Activated gamma-delta T cell treated with Interleukin-2 at 50 U/mL for 16 hours (primary cell): ENCODE results near the gene TFG.
"Not testable (repeated sequence)": the region's sequence is repeated elsewhere in the genome, so short reads cannot be mapped to it uniquely, and the experiment has no call there.

Experiments
- DNase-seq: peaks from one replicate; pipeline ENCODE4 v3.0.0-alpha.2; 2020

Gene TFG

DNA sequence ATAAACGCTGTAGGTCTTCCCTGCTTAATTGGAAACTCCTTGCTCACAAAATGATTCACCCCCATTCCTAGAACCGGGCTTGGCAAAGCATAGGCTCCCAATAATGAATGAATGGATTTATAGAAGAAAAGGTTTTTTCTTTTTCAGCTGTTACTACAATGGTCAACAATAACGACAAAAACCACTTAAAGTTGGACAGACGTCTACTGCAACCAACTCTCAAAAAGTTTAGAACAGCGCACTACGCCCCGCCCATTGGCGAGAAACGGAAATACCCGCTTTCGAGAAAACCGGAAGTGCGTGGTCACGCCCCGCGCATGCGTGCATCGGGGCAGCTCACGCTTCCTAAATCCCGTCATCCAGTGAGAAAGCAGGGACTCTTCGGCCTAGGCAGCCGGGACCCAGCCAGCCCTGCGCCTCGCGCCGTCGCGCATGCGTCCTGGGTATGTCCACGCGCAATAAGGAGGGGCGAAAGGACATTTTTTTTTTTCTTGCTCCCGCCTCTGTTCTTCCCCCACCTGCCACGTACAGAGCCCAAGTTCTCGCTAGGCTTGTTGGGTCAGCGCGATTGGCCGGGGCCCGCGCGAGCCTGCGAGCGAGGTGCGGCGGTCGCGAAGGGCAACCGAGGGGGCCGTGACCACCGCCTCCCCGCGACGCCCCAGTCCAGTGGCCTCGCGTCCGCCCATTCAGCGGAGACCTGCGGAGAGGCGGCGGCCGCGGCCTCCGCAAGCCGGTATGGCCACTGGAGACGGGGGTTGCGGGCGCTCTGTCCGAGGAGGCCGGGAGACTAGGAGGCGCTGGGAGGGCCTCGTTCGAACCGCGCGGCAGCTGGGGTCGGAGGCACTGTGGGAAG is at the start of gene TFG:
Gene TFG (plus strand): TSS at position 506 of the 853 bp plus-strand sequence. CDS start 4,192 bp downstream, outside the sequence.
- peak; percentile 95 for DNase-seq

- not testable (repeated sequence) for DNase-seq
These were observed 48.0 kb upstream of the TFG start for GRCh38 chr3:100661294-100661693.

GRCh38 chr3:100662113-100662823 is 47.0 kb upstream of the TFG start:
- no peak for DNase-seq

DNA sequence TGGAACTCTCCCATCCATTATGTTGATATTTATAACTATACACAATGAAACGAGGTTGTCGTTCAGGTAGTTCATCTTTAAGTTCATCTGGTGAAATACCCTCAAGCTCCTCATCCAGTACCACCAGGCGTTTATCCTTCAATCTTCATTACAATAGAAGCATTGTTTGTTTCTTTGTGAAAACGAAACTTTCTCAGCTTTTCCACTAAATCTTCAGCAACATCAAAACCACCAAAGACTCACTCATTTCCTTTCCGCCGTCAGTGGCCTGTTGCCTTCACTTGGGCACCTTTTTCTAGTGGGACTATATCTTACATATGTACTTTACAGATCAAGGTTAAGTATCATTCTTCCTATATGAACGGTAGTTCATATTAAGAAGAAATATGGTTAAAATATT is 44.1 kb upstream of the TFG start:
- no peak for DNase-seq

DNA sequence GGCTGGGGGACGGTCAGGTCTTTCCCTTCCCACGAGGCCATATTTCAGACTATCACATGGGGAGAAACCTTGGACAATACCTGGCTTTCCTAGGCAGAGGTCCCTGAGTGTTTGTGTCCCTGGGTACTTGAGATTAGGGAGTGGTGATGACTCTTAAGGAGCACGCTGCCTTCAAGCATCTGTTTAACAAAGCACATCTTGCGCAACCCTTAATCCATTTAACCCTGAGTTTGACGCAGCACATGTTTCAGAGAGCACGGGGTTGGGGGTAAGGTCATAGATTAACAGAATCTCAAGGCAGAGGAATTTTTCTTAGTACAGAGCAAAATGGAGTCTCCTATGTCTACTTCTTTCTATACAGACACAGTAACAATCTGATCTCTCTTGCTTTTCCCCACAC is 42.6 kb upstream of the TFG start:
- DNase-seq: not testable (repeated sequence)

GRCh38 chr3:100667316-100667715 is 42.0 kb upstream of the TFG start:
- not testable (repeated sequence) for DNase-seq

GRCh38 chr3:100670995-100671394 is 38.3 kb upstream of the TFG start:
- not testable (repeated sequence) for DNase-seq

- no peak for DNase-seq
These were observed 27.8 kb upstream of the TFG start for GRCh38 chr3:100681496-100681895.

DNA sequence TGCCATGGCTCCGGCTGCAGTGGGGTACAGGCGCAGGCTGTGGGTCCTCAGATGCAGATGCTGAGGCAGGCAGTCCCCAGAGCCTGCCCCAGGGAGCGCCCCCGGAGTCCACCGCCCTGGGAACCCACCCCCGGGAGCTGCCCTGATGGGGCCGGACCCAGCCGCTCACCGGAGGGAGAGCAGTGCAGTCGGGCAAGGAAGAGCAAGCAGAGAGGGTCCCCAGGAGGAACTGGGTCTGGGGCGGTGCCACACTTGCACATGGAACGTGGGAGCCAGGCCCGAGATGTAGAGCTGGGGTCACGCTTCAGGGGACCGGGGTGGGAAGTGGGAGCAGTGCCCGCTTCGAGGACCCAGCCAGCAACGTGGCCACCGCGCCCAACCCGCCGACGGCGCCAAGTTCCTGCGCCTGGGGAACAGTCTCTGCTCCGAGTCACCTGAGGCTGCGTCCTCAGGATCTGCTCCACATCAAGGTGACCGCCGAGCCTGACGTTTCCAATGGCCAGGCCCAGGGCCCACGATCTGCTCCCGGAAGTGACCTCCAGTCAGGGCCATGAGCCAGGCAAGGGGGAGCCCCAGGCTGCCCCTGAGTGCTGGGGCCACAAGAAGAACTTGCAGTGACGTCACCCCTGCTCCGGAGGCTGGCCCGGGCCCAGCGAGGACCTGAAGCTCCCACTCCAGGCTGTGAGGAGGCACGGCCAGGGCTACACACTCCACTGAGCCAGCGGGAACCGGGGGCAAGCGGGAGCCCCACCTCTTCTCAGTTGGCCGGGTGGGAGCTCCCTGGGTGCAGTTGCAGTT is 27.0 kb upstream of the TFG start:
- DNase-seq: no peak

DNA sequence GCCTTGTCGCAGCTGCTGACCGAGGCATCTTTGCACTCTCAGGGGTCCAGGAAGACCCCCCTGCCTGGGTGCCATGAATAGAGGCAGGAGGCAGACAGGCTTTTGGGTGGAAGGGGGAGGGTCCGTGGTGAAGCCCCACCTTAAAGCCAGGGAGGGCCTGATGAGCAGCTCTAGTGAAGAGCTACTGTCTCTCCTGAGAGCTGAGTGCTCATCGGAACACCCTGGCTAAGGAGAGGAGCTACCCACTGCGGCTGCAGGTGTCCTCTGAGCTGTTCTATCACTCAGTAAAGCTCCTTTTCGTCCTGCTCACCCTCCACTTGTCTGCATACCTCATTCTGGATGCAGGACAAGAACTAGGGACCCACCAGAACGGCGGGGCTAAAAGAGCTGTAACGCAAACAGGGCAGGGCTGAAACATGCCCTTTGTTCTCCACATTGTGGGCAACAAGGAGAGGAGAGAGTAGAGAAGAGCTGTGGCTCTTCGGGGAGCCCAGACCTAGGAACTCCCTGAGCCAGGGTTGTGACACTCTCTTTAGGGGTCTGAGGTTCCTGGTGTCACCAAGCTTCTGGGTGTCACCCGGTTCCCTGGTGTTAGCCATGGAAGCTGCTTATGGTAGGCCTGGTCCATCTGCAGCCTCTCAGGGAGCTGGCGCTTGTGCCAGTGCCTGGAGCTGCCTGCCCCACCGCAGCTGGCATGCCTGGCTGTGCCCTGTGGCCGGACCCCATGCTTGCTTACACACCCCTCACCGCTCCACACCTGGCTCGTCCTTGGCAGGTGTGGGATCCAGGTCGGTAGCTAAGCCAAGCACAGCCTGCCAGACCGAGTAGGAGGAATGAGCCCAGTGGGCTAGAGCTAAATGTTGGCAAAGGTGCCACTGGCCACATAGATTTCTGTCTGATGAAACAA is 26.2 kb upstream of the TFG start:
- DNase-seq: no peak

DNA sequence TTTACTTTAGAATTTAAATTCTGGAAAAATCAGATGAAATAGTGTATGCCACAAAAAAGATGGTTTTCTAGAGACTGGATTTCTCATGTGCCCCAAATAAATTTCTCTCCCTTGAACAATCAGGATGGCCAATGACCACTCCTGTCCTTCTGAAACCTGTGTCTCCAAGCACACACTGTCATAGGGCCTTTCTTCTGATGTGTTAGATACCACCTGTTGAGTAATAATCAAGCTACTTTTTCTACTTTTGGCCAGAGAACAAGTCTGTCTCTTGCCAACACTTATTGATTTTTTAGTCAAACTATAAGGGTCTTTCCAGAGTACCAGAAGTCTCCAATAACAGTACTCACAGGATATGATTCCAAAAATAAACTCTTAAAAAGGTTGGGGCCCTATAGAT is 16.1 kb upstream of the TFG start:
- no peak for DNase-seq

GRCh38 chr3:100695696-100696095 is 13.6 kb upstream of the TFG start:
- DNase-seq: no peak

GRCh38 chr3:100696161-100696560 is 13.1 kb upstream of the TFG start:
- no peak for DNase-seq

GRCh38 chr3:100697172-100697571 is 12.1 kb upstream of the TFG start:
- no peak for DNase-seq

- DNase-seq: no peak
These were observed 11.5 kb upstream of the TFG start for GRCh38 chr3:100697723-100698285.

DNA sequence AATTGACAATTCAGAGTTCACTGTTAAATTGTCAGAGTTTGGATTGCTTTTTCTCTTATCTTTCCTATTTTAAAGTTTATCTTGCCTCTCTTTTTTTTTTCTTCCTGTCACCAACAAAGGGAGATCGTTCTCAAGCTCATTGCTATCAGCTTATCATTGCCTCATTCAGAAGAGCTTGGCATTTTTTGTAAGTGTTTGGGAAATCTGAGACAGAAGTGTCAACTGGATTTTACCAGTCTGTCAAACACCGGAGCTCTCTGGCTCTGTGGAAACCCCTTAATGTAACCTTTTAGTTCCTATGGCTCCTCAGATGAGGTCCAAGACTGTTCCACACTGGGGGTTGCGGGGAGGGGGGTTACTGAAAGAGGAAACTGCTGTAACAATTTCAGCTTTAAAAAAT is 10.6 kb upstream of the TFG start:
- no peak for DNase-seq

DNA sequence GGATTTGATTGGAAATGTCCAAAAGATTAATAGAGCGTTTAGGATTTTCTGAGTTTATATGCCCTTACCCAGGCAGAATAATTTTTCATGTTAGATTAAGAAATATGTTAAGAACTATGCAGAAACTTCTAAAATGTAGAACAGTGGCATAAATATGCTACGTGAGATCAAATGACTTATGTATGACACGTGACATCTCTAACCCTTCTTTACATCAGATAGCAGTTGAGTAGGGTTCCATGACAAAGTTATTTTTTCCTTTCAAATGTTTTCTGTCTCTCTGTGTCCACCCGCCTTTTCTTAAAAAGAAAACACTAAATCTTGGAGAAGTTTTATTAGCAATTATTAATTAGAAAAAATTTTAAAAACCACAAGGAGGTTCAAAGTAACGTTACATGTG is 8.6 kb upstream of the TFG start:
- DNase-seq: no peak

- DNase-seq: no peak
These were observed 7.0 kb upstream of the TFG start for GRCh38 chr3:100702082-100702979.

DNA sequence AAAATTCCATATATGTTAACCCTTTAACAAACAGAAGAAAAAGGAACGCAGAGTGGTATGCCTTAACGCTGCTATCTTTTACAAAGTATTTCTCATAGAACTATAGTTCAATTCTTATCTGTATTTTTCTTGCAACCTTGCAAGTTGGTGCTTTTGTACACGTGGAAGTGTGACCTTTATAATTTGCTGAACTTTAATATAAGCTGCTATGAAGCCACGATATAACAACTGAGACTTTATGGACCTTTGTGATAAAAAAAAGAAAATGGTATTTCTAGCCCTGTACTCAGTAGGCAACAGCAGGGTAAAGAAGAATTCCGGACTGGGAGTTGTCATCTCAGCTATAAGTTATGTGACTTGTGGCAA is 6.3 kb upstream of the TFG start:
- no peak for DNase-seq

DNA sequence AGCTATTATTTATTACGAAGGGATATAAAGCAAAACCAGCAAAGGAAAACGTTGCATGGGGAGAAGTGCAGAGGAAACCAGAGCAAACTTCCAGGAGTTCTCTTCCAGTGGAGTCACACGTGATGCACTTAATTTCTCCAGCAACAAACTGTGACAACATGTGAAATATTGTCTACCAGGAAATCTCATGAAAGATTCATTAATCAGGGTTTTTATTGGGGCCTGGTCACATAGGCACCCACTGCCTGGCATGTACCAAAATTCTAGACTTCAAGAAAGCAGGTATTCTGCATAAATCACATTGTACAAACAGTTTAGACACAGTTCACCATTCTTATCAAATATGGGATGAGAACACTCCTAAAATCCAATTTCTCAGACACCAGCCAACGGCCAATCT is 5.4 kb upstream of the TFG start:
- DNase-seq: no peak

DNA sequence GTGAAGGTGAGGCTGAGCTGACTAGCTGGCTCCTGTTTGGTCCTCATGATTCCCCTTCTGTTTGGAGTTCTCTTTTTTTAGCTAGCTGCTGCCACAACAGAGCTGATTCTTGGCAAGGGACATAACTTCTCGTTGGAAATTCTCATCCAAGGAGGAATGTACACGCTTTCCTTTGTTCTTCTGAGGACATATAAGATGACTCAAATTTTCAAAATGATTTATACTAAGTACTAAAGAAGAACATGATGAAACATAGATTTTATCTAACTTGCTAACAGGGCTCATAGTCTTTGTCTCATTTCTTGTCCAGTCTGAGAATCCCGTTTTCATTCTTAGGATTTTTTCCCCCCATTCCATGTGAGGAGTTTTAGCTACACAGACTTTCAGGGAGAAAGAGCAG is 2.9 kb upstream of the TFG start:
- DNase-seq: no peak
